HG02759 (cell line): ENCODE measurements around the gene IL1RAPL2.
"Not testable (repeated sequence)": the region's sequence is repeated elsewhere in the genome, so short reads cannot be mapped to it uniquely, and the experiment has no call there.

Source experiments
- ATAC-seq: cut with Tn5 transposase; IDR thresholded peaks from one replicate; pipeline ENCODE4 v1.9.1; 2021; ENCODE audit warnings: mild to moderate bottlenecking, moderate library complexity; ENCODE audit not compliant: unreplicated experiment

IL1RAPL2 gene

GRCh38 chrX:104565791-104566680 lies at the start of gene IL1RAPL2:
Gene IL1RAPL2 (plus strand): TSS chrX:104566199.
- ATAC-seq = no peak

DNA sequence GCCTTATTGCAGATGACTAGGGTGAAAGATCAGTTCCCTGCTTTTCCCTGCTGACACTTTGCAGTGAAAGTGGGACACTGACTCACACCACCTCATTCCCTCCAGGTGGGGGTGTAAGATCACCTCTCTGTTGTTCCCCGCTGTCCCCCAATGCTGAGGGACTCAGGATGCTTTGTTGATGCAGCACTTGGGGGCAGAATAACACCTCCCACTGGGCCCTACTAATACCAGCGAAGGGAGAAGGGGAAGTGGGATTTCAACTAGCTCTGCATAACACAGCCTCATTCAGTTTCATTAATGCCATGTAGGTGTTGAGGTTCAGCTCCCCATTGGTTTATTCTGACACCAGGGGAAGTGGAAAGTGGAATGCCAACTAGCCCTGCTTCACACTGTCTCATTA lies 43.6 kb upstream of the IL1RAPL2 start:
- ATAC-seq = no peak

GRCh38 chrX:104523858-104524257 lies 42.1 kb upstream of the IL1RAPL2 start:
- ATAC-seq = no peak

GRCh38 chrX:104539081-104539480 lies 26.9 kb upstream of the IL1RAPL2 start:
- ATAC-seq = no peak

DNA sequence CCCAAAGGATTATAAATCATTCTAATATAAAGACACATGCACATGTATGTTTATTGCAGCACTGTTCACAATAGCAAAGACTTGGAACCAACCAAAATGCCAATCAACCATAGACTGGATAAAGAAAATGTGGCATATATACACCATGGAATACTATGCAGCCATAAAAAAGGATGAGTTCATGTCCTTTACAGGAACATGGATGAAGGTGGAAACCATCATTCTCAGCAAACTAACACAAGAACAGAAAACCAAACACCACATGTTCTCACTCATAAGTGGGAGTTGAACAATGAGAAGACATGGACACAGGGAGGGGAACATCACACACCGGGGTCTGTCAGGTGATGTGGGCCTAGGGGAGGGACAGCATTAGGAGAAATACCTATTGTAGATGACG lies 23.6 kb upstream of the IL1RAPL2 start:
- ATAC-seq = not testable (repeated sequence)

- ATAC-seq = no peak
These were observed 1.7 kb upstream of the IL1RAPL2 start for GRCh38 chrX:104564335-104564734.

DNA sequence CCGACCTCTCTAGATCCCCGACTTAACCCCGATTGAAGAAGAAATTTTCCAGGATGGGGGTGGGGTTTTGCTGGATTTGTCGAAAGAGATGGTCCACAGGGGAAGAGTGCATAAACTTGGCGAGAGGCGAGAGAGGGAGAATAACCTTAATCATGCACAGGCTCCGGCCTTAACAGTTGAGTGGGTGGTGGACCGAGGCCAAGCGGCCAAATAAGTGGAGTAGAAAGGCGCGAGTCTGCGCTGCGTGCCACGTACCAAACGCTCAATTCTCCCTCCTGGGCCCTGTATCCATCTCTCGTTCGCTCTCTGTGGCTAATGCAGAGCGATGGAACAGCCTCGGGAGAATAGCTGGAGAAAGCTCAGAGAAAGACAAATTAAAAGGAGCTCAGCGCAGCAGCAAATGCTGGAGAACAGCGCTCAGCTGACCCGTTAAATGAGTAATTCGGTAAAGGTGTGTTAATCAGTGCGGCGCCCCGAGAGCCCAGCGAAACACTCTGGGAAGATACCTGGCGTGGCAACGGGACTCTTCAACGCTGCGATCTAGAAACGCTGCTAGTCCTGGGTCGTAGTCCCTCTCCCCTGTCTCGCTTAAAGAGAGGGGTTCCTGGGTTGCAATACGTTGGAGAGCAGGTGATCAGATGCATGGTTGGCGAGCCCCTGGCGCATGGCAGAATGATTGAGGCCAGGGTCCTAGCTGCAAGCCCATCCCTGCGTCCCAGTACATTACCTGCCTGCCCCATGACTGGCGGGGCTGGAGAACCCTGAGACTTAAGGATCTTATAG lies 887 bp upstream of the IL1RAPL2 start:
- no peak for ATAC-seq

DNA sequence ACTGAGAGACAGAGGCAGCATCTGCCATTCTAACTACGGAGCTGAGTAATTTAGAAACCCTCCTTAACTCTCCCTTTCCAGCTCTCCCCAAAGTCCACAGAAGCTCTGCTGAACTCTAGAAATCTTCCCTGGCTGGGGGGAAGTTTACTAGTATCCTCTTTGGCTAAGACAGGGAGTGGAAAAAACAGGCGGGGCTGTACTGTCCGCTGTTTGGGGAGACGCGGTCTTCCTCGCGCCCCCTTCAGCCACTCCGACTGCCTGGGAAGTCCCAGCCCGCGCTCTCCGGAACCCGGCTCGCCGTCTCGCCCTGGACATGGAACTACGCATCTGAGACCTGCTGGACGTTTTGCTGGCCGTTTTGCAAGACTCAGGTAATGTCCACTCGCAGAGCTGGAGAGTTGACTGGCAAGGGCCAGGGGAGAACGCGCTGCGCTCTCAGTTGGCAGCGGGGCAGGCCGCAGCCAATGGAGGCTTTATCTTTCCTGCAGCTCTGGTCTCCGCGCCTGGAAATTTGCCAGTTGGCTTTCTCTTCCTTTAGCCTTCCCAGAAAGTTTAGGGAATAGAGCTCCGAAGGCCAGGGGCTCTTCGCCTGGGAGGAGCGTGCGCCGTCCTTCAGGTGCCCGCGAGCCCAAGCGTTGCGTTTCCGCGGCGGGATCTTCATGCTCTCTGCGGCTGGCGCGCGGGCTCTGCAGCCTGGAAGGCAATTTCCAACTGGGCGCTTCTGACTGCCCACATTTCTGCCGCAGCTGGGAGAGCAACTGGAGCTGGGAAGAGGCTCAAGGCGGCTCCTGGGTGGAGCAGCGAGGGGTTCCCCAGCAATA lies 892 bp downstream of the IL1RAPL2 start:
- no peak for ATAC-seq

DNA sequence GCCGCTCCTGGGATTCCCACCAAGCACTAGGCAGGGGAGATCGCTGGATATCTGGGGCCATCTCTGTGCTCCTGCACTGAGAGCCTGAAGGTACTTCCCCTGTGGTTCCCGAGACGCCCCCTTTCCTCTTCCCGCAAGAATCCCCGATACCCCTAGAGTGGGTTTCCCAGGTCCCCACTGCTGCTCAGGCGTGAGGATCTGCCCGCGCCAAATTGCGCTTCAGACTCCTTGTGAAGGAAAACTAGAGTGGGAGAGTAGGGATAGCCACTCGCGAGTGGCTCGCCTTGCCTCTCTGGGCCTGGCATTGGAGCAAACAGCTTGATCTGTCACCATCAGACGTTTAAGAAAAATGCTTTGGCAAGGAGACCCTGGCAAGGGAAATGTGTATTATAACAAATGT lies 1.5 kb downstream of the IL1RAPL2 start:
- no peak for ATAC-seq

GRCh38 chrX:104568304-104568915 lies 2.4 kb downstream of the IL1RAPL2 start:
- no peak for ATAC-seq

DNA sequence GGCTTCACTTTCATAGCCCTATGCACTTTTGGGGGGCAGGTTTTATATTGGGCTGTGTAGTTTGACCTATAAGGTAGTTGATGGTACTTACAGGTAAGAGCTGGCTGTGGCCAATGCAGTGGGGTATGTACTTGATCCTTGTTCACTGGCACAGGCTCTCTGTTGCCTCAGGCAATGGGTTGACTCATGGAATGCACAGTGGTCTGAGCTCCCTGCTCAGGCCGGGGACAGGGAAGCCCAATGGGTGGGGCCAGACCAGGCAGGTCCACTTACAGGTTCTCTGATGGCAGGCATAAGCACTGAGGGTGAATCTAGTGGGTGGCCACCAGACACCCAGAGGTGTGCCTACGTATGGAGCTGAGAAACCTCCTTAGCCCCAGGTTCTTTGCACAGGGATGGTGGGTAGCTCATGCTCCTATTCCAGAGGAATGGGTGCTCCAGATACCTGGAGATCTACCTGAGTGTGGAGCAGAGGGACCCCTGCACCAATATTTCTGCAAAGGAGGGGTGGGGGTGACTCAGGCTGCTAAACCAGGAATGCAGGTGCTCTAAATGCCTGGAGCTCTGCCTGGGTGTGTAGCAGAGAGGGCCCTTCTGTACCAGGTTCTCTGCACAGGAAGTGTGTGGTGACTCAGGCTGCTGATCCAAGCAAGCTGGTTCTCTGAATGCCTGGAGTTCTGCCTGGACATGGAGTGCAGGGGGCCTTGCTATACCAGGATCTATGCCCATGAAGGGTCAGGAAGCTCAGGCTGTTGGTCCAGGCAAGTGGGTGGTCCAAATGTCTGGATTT lies 52.3 kb downstream of the IL1RAPL2 start:
- ATAC-seq = no peak

DNA sequence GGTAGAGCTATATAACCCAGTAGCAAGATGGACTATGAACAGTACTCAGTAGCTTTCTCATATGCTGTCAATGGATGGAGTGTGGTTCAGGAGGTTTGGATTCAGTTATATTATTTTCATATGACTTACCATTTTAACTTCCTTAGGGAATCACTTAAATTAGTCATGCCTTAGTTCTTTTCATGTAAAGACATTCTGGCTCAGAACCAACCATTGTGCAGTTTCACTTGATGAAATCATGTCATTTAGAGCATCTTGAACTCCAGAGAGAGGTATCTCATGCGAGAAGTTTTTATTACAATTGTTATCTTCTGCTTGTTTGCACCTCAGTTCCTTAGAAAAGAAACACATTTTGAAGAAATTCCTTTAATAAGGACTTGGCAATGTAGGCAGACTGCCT lies 55.8 kb downstream of the IL1RAPL2 start:
- ATAC-seq = no peak

DNA sequence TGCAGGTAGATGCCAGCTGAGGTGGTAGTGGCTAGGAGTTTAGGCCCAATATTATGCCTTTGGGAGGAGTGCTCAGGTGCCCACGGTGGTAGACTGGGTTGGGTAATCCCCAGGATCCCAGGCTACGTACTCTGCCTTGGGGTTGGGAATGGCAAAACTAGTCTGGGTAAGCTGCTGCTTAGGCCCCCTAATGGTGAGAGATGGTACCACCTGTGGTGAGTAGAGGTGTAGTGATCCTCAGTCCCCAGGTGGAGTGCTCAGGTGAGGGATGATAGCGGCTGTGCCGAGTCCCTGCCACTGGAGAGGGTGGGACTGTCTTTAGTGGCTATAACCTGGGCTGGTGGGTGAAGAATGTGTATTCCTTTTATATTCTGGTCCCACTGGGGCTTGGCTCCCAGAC lies 75.2 kb downstream of the IL1RAPL2 start:
- ATAC-seq = no peak

GRCh38 chrX:104647084-104647483 lies 81.1 kb downstream of the IL1RAPL2 start:
- no peak for ATAC-seq

DNA sequence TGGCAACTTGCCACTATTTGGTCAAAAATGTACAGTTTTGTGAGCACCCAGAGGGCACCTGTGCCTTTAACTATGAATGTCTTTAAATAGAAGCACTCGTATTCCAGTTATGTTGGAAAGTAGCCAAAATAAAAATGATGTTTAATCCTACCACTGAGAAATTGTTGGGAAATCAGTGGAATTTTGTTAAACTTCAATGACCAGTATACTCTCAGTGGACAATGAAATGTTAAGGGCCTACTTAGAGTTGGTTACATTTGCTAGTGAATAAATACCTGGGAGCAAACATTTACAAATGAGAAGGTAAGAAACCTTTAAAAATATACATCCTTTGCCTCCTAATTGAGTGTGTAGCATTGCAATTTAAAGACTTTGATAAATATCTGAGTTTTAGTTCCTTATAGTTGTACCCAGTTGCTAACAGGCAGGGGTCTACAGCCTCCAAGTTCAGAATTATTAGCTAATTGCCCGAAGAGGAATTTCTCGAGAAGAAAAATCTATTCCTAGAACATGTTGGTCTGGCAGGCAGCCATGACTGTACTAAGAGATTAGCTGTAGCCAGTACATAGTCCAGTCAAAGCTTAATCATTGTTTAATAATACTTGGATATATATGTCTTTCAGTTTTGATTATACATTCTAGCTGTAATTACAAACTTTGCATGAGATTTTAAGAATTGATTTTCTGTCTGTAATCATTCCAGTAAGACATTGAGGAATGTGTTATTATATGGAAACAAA lies 93.2 kb downstream of the IL1RAPL2 start:
- no peak for ATAC-seq

DNA sequence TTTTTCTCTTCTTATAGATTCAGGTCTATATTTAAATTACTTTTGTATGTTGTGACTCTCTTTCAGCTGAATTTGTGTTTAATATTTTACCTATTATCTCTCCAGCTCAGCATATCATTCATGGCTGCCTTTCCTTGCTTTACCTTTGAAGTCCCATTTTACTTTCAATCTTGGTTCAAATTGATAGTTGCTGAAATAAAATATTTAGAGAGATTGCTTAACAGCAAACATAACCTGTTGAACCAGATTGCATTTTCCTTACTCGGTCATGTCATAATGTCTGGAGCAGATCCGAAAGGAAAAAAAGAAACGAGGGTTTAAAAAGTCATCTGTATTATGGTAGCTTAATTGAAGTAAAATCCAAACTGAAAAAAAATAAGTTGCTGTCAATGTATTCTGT lies 94.1 kb downstream of the IL1RAPL2 start:
- no peak for ATAC-seq

GRCh38 chrX:104662694-104663093 lies 96.7 kb downstream of the IL1RAPL2 start:
- no peak for ATAC-seq

- no peak for ATAC-seq
These were observed 99.7 kb downstream of the IL1RAPL2 start for GRCh38 chrX:104665691-104666090.

- no peak for ATAC-seq
These were observed 102.6 kb downstream of the IL1RAPL2 start for GRCh38 chrX:104668550-104668949.
